HEK293 (cell line): ENCODE data around the gene NNT.

Source experiments
- CTCF ChIA-PET: fragments of 350-600 bp; formaldehyde crosslinking; extraction: SDS; loops from one replicate; lab custom pipeline; 2021; ENCODE audit warnings: antibody characterized with exemption; lab: Yijun Ruan, JAX
- POLR2A ChIA-PET: fragments of 300-600 bp; formaldehyde crosslinking; extraction: SDS; loops from one replicate; lab custom pipeline; 2020; ENCODE audit warnings: antibody characterized with exemption, inconsistent platforms; lab: Yijun Ruan, JAX
- H3K27ac ChIP-seq: fragments of 200-500 bp; sonication (Bioruptor generic); 2 replicates; pipeline ENCODE4 v1.5.1; 2014; ENCODE audit warnings: low read depth, low read length, control low read depth, inconsistent platforms; ENCODE audit errors: extremely low read depth
- H3K36me3 ChIP-seq, 2 experiments: fragments of 200-500 bp in 1 of 2; sonication (Bioruptor generic) in 1 of 2; 1 replicate in 1 of 2; 2 replicates in 1 of 2; pipeline ENCODE4 v1.5.1; 2014 to 2017; ENCODE audit warnings: inconsistent platforms in 2 of 2, low read length in 2 of 2; ENCODE audit not compliant: control insufficient read depth in 2 of 2, insufficient read depth in 1 of 2
- H3K4me1 ChIP-seq: fragments of 200-500 bp; sonication (Bioruptor generic); 2 replicates; pipeline ENCODE4 v1.5.1; 2014; ENCODE audit warnings: mild to moderate bottlenecking, low read length, inconsistent platforms; ENCODE audit not compliant: control insufficient read depth, insufficient read depth
- H3K4me3 ChIP-seq: 2 replicates; pipeline ENCODE4 v1.5.1; 2011; ENCODE audit warnings: low read depth, mild to moderate bottlenecking, control low read depth, low read length, moderate library complexity
- H3K9me3 ChIP-seq: fragments of 200-500 bp; sonication (Bioruptor generic); 2 replicates; pipeline ENCODE4 v1.5.1; 2014; ENCODE audit warnings: low read depth, low read length, inconsistent platforms; ENCODE audit not compliant: control insufficient read depth, insufficient read depth
- BCL11B ChIP-seq: fragments of 450-650 bp; formaldehyde crosslinking; IDR thresholded peaks from 2 replicates; pipeline ENCODE4 v1.5.1; 2016; ENCODE audit warnings: low read depth, missing biosample characterization, missing genetic modification characterization
- EGR2 ChIP-seq: fragments of 450-650 bp; formaldehyde crosslinking; IDR thresholded peaks from 2 replicates; pipeline ENCODE4 v1.5.1; 2016; ENCODE audit warnings: low read depth, missing biosample characterization, missing genetic modification characterization
- KLF10 ChIP-seq: fragments of 450-650 bp; IDR thresholded peaks from 2 replicates; pipeline ENCODE4 v1.5.1; 2018; ENCODE audit warnings: missing biosample characterization, mild to moderate bottlenecking, missing genetic modification characterization
- MZF1 ChIP-seq: fragments of 450-650 bp; formaldehyde crosslinking; IDR thresholded peaks from 2 replicates; pipeline ENCODE4 v1.5.1; 2017; ENCODE audit warnings: missing biosample characterization, missing genetic modification characterization, borderline replicate concordance
- OSR2 ChIP-seq: fragments of 450-650 bp; formaldehyde crosslinking; IDR thresholded peaks from 2 replicates; pipeline ENCODE4 v1.5.1; 2016; ENCODE audit warnings: missing biosample characterization, missing genetic modification characterization
- REPIN1 ChIP-seq: fragments of 450-650 bp; formaldehyde crosslinking; IDR thresholded peaks from 2 replicates; pipeline ENCODE4 v1.5.1; 2017; ENCODE audit warnings: missing biosample characterization, missing genetic modification characterization, low read depth
- SALL2 ChIP-seq: fragments of 450-650 bp; formaldehyde crosslinking; IDR thresholded peaks from 2 replicates; pipeline ENCODE4 v1.5.0; 2017; ENCODE audit warnings: missing biosample characterization, mild to moderate bottlenecking, missing genetic modification characterization, borderline replicate concordance
- ZBTB1 ChIP-seq: fragments of 450-650 bp; formaldehyde crosslinking; IDR thresholded peaks from 2 replicates; pipeline ENCODE4 v1.5.1; 2016; ENCODE audit warnings: missing biosample characterization, missing genetic modification characterization
- ZNF175 ChIP-seq: fragments of 450-650 bp; formaldehyde crosslinking; IDR thresholded peaks from 2 replicates; pipeline ENCODE4 v1.5.1; 2016; ENCODE audit warnings: missing biosample characterization, missing genetic modification characterization
- ZNF221 ChIP-seq: fragments of 450-650 bp; formaldehyde crosslinking; IDR thresholded peaks from 2 replicates; pipeline ENCODE4 v1.5.1; 2017; ENCODE audit warnings: missing biosample characterization, missing genetic modification characterization, borderline replicate concordance
- ZNF24 ChIP-seq: fragments of 450-650 bp; formaldehyde crosslinking; IDR thresholded peaks from 2 replicates; pipeline ENCODE4 v1.5.1; 2016; ENCODE audit warnings: missing biosample characterization, missing genetic modification characterization
- ZNF426 ChIP-seq: fragments of 450-650 bp; formaldehyde crosslinking; IDR thresholded peaks from 2 replicates; pipeline ENCODE4 v1.5.1; 2017; ENCODE audit warnings: missing biosample characterization, missing genetic modification characterization, mild to moderate bottlenecking, inconsistent platforms, moderate library complexity
- ZNF473 ChIP-seq: fragments of 450-650 bp; formaldehyde crosslinking; IDR thresholded peaks from 2 replicates; pipeline ENCODE4 v1.5.1; 2017; ENCODE audit warnings: missing biosample characterization, missing genetic modification characterization
- ZNF501 ChIP-seq: fragments of 450-650 bp; formaldehyde crosslinking; IDR thresholded peaks from 2 replicates; pipeline ENCODE4 v1.5.1; 2016; ENCODE audit warnings: missing biosample characterization, missing genetic modification characterization
- ZNF561 ChIP-seq: fragments of 450-650 bp; IDR thresholded peaks from 2 replicates; pipeline ENCODE4 v1.5.1; 2018; ENCODE audit warnings: missing biosample characterization, missing genetic modification characterization, borderline replicate concordance
- ZNF610 ChIP-seq: fragments of 450-650 bp; formaldehyde crosslinking; IDR thresholded peaks from 2 replicates; pipeline ENCODE4 v1.5.1; 2016; ENCODE audit warnings: missing biosample characterization, missing genetic modification characterization, borderline replicate concordance
- ZNF621 ChIP-seq: fragments of 450-650 bp; formaldehyde crosslinking; IDR thresholded peaks from 2 replicates; pipeline ENCODE4 v1.5.1; 2017; ENCODE audit warnings: missing biosample characterization, missing genetic modification characterization
- ZNF707 ChIP-seq: fragments of 450-650 bp; formaldehyde crosslinking; IDR thresholded peaks from 2 replicates; pipeline ENCODE4 v1.5.1; 2016; ENCODE audit warnings: missing biosample characterization, missing genetic modification characterization
- ZNF76 ChIP-seq: fragments of 450-650 bp; formaldehyde crosslinking; IDR thresholded peaks from 2 replicates; pipeline ENCODE4; 2016; ENCODE audit warnings: low read depth, missing biosample characterization, missing genetic modification characterization, borderline replicate concordance
- ZNF768 ChIP-seq: fragments of 450-650 bp; formaldehyde crosslinking; IDR thresholded peaks from 2 replicates; pipeline ENCODE4 v1.5.1; 2018; ENCODE audit warnings: missing biosample characterization, mild to moderate bottlenecking, missing genetic modification characterization
- ZNF776 ChIP-seq: fragments of 450-650 bp; formaldehyde crosslinking; IDR thresholded peaks from 2 replicates; pipeline ENCODE4 v1.5.0; 2017; ENCODE audit warnings: missing biosample characterization, missing genetic modification characterization, borderline replicate concordance
- ZNF777 ChIP-seq: fragments of 450-650 bp; formaldehyde crosslinking; IDR thresholded peaks from 2 replicates; pipeline ENCODE4 v1.5.1; 2017; ENCODE audit warnings: missing biosample characterization, missing genetic modification characterization, borderline replicate concordance
- ZNF785 ChIP-seq: fragments of 450-650 bp; formaldehyde crosslinking; IDR thresholded peaks from 2 replicates; pipeline ENCODE4 v1.5.1; 2016; ENCODE audit warnings: missing biosample characterization, missing genetic modification characterization
- TF ChIP-seq, protein P1 (sequence below): fragments of 450-650 bp; formaldehyde crosslinking; IDR thresholded peaks from 2 replicates; pipeline ENCODE4 v1.5.1; 2017; ENCODE audit warnings: missing biosample characterization, missing genetic modification characterization
- TF ChIP-seq, protein P2 (sequence below): fragments of 450-650 bp; formaldehyde crosslinking; IDR thresholded peaks from 2 replicates; pipeline ENCODE4 v1.5.1; 2016; ENCODE audit warnings: missing biosample characterization, missing genetic modification characterization
- TF ChIP-seq, protein P3 (sequence below): fragments of 450-650 bp; formaldehyde crosslinking; IDR thresholded peaks from 2 replicates; pipeline ENCODE4 v1.5.1; 2016; ENCODE audit warnings: missing biosample characterization, missing genetic modification characterization
- TF ChIP-seq, protein P4 (sequence below): fragments of 450-650 bp; formaldehyde crosslinking; IDR thresholded peaks from 2 replicates; pipeline ENCODE4 v1.5.1; 2016; ENCODE audit warnings: missing biosample characterization, missing genetic modification characterization, borderline replicate concordance

Gene NNT

DNA sequence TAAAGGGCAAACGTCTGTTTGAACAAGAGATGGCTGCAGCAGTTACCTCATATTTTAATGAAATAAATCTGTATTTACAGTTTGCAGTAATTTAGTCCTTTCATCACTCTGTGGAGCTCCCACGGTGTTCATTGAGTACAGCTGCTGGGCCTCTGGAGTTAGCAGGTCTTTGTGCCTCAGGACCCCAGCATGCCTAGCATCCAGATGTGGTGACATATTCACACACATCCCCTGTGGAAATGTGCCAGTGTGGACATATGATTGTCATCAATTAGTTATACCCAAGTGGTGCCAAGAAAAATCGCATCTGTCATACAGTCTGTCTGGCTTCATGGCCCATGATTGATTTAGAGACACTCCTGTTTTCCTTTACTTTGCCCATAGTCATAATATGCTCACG, 77.3 kb downstream of the NNT start (continued):
- TF ChIP-seq, protein P1, sequence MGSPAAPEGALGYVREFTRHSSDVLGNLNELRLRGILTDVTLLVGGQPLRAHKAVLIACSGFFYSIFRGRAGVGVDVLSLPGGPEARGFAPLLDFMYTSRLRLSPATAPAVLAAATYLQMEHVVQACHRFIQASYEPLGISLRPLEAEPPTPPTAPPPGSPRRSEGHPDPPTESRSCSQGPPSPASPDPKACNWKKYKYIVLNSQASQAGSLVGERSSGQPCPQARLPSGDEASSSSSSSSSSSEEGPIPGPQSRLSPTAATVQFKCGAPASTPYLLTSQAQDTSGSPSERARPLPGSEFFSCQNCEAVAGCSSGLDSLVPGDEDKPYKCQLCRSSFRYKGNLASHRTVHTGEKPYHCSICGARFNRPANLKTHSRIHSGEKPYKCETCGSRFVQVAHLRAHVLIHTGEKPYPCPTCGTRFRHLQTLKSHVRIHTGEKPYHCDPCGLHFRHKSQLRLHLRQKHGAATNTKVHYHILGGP (tag by site-specific recombination): no peak
- TF ChIP-seq ZNF776 (tag by site-specific recombination): no peak
- TF ChIP-seq KLF10: no peak
- no peak for TF ChIP-seq BCL11B (tag by site-specific recombination)
- TF ChIP-seq MZF1 (tag by site-specific recombination): no peak
- no peak for TF ChIP-seq ZNF221 (tag by site-specific recombination)
- TF ChIP-seq ZNF610 (tag by site-specific recombination): no peak
- TF ChIP-seq ZNF426: no peak
- no peak for TF ChIP-seq ZBTB1 (tag by site-specific recombination)
- no peak for TF ChIP-seq ZNF768 (tag by site-specific recombination)

DNA sequence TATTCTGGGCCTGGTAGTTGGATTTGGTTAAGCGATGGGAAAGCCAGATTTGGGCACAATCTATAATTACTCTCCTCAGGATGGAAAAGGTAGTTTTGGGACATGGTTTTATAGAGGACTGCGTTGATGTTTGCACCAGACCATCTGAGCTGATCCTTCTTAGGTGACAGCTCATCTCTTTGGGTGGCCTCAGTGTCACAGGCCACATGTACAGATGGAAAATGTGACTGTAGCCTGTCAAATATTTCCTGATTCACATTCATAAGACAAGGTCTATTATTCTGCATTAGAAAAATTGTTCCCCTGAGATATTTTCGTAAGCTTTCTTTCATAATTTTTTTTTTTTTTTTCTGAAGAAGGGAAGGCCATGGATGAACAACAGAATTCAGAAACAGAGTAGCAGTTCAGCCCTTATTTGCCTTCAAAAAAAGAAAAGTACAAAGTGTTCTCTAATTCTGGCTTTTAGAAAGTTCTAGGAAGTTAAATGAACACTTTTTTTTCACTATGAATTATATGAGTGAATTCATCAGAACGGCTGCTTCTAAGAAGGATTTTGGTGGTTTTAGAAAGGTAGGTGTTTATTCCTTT, 81.0 kb downstream of the NNT start:
- ChIA-PET CTCF (interaction anchor here (0.6 to 0.7 kb wide), 2 partner anchors 23 to 161 kb away, joined by 3 to 4 read pairs; no protein-coding TSS in a partner anchor), POLR2A (interaction anchor here (0.6 kb wide), 1 partner anchor 25 kb away, joined by 3 read pairs; no protein-coding TSS in a partner anchor)
- peaks cover 9% of the 10 kb centered on the region in 2 experiments; a peak in 2 of 3 replicates for H3K36me3 ChIP-seq
- no peaks in the 10 kb centered on the region for H3K4me1 ChIP-seq
- no peak overlapping the region for H3K4me3 ChIP-seq
- H3K9me3 ChIP-seq: no peaks in the 10 kb centered on the region
- TF ChIP-seq ZNF785 (tag by site-specific recombination) (no peak), EGR2 (tag by site-specific recombination) (no peak)
- TF ChIP-seq, all 188 proteins: peak for 0
- H3K27ac ChIP-seq: no peak overlapping the region

DNA sequence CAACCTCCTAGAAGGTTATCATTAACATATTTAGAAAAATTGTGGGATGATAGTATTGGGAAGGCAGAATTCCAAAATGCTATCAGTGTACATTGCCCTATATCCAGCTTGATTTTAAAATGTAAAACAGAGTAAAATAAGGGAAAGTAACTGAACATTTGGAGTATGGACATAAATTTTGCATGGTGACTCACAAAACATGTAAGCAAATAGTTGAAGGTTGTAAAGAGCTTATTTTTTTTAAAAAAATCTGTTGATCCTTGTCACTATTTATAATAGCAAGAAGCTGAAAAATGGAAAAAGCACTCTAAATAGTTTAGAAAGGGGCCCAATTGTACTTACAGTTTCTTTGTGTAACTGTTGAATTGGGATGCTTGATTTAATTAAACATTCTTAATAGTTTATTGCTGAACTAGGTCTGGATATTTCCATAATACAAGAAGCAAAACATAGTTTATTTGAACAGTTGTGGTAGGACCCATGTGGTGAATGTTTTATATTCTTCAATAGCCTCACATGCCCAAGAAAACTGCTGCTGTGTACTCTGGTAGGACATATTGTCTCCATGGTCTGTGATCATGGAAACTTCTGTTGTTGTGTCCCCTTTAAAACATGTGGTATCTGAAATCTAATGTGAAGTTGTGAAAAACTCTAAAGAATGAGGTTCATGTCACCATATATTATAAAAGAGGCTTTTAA, 82.4 kb downstream of the NNT start:
- H3K27ac ChIP-seq: no peak overlapping the region
- peaks cover 6 to 9% of the 10 kb centered on the region in 2 experiments for H3K36me3 ChIP-seq
- no peak overlapping the region for H3K4me3 ChIP-seq
- H3K9me3 ChIP-seq: no peaks in the 10 kb centered on the region
- H3K4me1 ChIP-seq: no peaks in the 10 kb centered on the region
- ChIA-PET CTCF (interaction anchor here (0.6 kb wide), 1 partner anchor 173 kb away, joined by 3 read pairs; no protein-coding TSS in a partner anchor), POLR2A (no interaction called here)
- TF ChIP-seq ZNF777 (tag by site-specific recombination) (no peak), REPIN1 (no peak), ZNF561 (no peak), ZNF76 (tag by site-specific recombination) (no peak), SALL2 (tag by site-specific recombination) (no peak), ZNF24 (tag by site-specific recombination) (no peak), OSR2 (tag by site-specific recombination) (no peak), ZNF501 (no peak), ZNF175 (no peak), ZNF621 (tag by site-specific recombination) (no peak), ZNF473 (tag by site-specific recombination) (no peak), ZNF707 (no peak)
- TF ChIP-seq, protein P2, sequence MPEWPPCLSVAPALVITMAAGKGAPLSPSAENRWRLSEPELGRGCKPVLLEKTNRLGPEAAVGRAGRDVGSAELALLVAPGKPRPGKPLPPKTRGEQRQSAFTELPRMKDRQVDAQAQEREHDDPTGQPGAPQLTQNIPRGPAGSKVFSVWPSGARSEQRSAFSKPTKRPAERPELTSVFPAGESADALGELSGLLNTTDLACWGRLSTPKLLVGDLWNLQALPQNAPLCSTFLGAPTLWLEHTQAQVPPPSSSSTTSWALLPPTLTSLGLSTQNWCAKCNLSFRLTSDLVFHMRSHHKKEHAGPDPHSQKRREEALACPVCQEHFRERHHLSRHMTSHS (tag by site-specific recombination): no peak
- TF ChIP-seq, protein P3, sequence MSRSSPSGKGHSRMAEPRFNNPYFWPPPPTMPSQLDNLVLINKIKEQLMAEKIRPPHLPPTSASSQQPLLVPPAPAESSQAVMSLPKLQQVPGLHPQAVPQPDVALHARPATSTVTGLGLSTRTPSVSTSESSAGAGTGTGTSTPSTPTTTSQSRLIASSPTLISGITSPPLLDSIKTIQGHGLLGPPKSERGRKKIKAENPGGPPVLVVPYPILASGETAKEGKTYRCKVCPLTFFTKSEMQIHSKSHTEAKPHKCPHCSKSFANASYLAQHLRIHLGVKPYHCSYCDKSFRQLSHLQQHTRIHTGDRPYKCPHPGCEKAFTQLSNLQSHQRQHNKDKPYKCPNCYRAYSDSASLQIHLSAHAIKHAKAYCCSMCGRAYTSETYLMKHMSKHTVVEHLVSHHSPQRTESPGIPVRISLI: no peak
- TF ChIP-seq, protein P4, sequence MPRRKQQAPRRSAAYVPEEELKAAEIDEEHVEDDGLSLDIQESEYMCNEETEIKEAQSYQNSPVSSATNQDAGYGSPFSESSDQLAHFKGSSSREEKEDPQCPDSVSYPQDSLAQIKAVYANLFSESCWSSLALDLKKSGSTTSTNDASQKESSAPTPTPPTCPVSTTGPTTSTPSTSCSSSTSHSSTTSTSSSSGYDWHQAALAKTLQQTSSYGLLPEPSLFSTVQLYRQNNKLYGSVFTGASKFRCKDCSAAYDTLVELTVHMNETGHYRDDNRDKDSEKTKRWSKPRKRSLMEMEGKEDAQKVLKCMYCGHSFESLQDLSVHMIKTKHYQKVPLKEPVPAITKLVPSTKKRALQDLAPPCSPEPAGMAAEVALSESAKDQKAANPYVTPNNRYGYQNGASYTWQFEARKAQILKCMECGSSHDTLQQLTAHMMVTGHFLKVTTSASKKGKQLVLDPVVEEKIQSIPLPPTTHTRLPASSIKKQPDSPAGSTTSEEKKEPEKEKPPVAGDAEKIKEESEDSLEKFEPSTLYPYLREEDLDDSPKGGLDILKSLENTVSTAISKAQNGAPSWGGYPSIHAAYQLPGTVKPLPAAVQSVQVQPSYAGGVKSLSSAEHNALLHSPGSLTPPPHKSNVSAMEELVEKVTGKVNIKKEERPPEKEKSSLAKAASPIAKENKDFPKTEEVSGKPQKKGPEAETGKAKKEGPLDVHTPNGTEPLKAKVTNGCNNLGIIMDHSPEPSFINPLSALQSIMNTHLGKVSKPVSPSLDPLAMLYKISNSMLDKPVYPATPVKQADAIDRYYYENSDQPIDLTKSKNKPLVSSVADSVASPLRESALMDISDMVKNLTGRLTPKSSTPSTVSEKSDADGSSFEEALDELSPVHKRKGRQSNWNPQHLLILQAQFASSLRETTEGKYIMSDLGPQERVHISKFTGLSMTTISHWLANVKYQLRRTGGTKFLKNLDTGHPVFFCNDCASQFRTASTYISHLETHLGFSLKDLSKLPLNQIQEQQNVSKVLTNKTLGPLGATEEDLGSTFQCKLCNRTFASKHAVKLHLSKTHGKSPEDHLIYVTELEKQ: no peak
